ENCODE data around the gene GNB1L. TPM values are rescaled to one million over a fixed set of nuclear protein-coding genes. Genes with fewer than 3 reads are reported as not detected.

GNB1L gene
- polyA plus RNA-seq, 1 donor from 2014 or later, result 16.5 TPM

- Histone ChIP-seq H3K9me3 (ENCODE audit: low read length) (no peaks in the 10 kb centered on the region), H3K9me2 (ENCODE audit: insufficient read depth, low read length) (no peaks in the 10 kb centered on the region), H3K27me3 (ENCODE audit: insufficient read depth, low read depth, low read length) (no peaks in the 10 kb centered on the region), H3K4me3 (ENCODE audit: low read length) (no peak overlapping the region), H3K36me3 (ENCODE audit: insufficient read depth, low read length) (no peaks in the 10 kb centered on the region), H3K79me2 (replicated peaks; ENCODE audit: insufficient read depth, low read length) (no peaks in the 10 kb centered on the region), H4K20me1 (ENCODE audit: insufficient read depth) (no peaks in the 10 kb centered on the region), H2AFZ (ENCODE audit: low read depth, low read length) (no peak overlapping the region), H3K27ac (ENCODE audit: low read length) (no peak overlapping the region), H3F3A (ENCODE audit: insufficient read depth, low read length, poor library complexity, severe bottlenecking) (no peaks in the 10 kb centered on the region), H3K4me2 (ENCODE audit: low read length) (no peak overlapping the region), H3K9ac (ENCODE audit: low read length) (no peak overlapping the region)
- TF ChIP-seq EP300 (conservative IDR thresholded peaks at IDR 0.05; ENCODE audit: poor library complexity, severe bottlenecking) (no peak), EZH2 (IDR thresholded peaks at IDR 0.05; ENCODE audit: borderline replicate concordance, insufficient read depth, low read length, poor library complexity, severe bottlenecking) (no peak), REST (IDR thresholded peaks at IDR 0.05; ENCODE audit: borderline replicate concordance) (no peak), RAD21 (conservative IDR thresholded peaks at IDR 0.05) (no peak), POLR2AphosphoS5 (IDR thresholded peaks at IDR 0.05) (no peak), CTCF (IDR thresholded peaks at IDR 0.05; ENCODE audit: poor library complexity, severe bottlenecking) (no peak), MXI1 (conservative IDR thresholded peaks at IDR 0.05; ENCODE audit: poor library complexity, severe bottlenecking) (no peak)
Measured at GRCh38 chr22:19903513-19903912, 48.8 kb upstream of the GNB1L start.

- Histone ChIP-seq H3K9ac (ENCODE audit: low read length) (no peak overlapping the region), H3K9me3 (ENCODE audit: low read length) (no peaks in the 10 kb centered on the region), H3K4me2 (ENCODE audit: low read length) (no peak overlapping the region), H3K9me2 (ENCODE audit: insufficient read depth, low read length) (no peaks in the 10 kb centered on the region), H3K27ac (ENCODE audit: low read length) (no peak overlapping the region), H3K36me3 (ENCODE audit: insufficient read depth, low read length) (no peaks in the 10 kb centered on the region), H2AFZ (ENCODE audit: low read depth, low read length) (no peak overlapping the region), H3K79me2 (replicated peaks; ENCODE audit: insufficient read depth, low read length) (no peaks in the 10 kb centered on the region), H3K4me3 (ENCODE audit: low read length) (no peak overlapping the region), H3K27me3 (ENCODE audit: insufficient read depth, low read depth, low read length) (no peaks in the 10 kb centered on the region), H4K20me1 (ENCODE audit: insufficient read depth) (no peaks in the 10 kb centered on the region), H3F3A (ENCODE audit: insufficient read depth, low read length, poor library complexity, severe bottlenecking) (no peaks in the 10 kb centered on the region)
- no peak for TF ChIP-seq RAD21 (conservative IDR thresholded peaks at IDR 0.05)
- TF ChIP-seq MXI1 (conservative IDR thresholded peaks at IDR 0.05; ENCODE audit: poor library complexity, severe bottlenecking), result no peak
- TF ChIP-seq EZH2 (IDR thresholded peaks at IDR 0.05; ENCODE audit: borderline replicate concordance, insufficient read depth, low read length, poor library complexity, severe bottlenecking), result no peak
- no peak for TF ChIP-seq CTCF (IDR thresholded peaks at IDR 0.05; ENCODE audit: poor library complexity, severe bottlenecking)
Measured at GRCh38 chr22:19903031-19903430, 48.4 kb upstream of the GNB1L start.
